Lung (tissue), 12 donors: ENCODE results near the gene IGIP. TPM values are rescaled to one million over a fixed set of nuclear protein-coding genes. Genes with fewer than 3 reads are reported as not detected.

Source experiments
- ATAC-seq: fragments of 200-7000 bp; cut with Tn5 transposase; one replicate; pipeline ENCODE4 v1.9.1; 2020; ENCODE audit warnings: moderate number of reproducible peaks; ENCODE audit not compliant: insufficient read depth, low FRiP score
- DNase-seq, 3 donors: peaks; one replicate each; pipeline ENCODE4 v3.0.0-alpha.2; 2013 to 2017
- H3K27ac ChIP-seq, 2 donors: one replicate each; pipeline ENCODE4 v1.5.1; 2013; ENCODE audit warnings: mild to moderate bottlenecking in 2 of 2, moderate library complexity in 2 of 2, control low read depth in 1 of 2, inconsistent platforms in 1 of 2, low read depth in 1 of 2, low read length in 1 of 2
- H3K27me3 ChIP-seq, 3 donors: one replicate each; pipeline ENCODE4 v1.5.1; 2013; ENCODE audit warnings: low read length in 2 of 3; ENCODE audit not compliant: control insufficient read depth in 3 of 3, insufficient read depth in 3 of 3
- H3K36me3 ChIP-seq, 4 donors: one replicate each; pipeline ENCODE4 v1.5.1; 2013; ENCODE audit warnings: low read length in 4 of 4, mild to moderate bottlenecking in 1 of 4, moderate library complexity in 1 of 4; ENCODE audit not compliant: control insufficient read depth in 4 of 4, insufficient read depth in 4 of 4
- H3K4me1 ChIP-seq, 5 donors: one replicate each; pipeline ENCODE4 v1.5.1; 2013; ENCODE audit warnings: low read length in 5 of 5, mild to moderate bottlenecking in 2 of 5, moderate library complexity in 1 of 5; ENCODE audit not compliant: control insufficient read depth in 5 of 5, insufficient read depth in 5 of 5
- H3K4me3 ChIP-seq: one replicate; pipeline ENCODE4 v1.5.1; 2013; ENCODE audit warnings: mild to moderate bottlenecking, control low read depth, moderate library complexity
- H3K9ac ChIP-seq, 2 donors: one replicate each; pipeline ENCODE4 v1.5.1; 2013; ENCODE audit warnings: low read length in 2 of 2, control low read depth in 1 of 2; ENCODE audit not compliant: insufficient read depth in 1 of 2
- H3K9me3 ChIP-seq, 4 donors: one replicate each; pipeline ENCODE4 v1.5.1; 2013; ENCODE audit warnings: low read length in 3 of 4, mild to moderate bottlenecking in 1 of 4, moderate library complexity in 1 of 4; ENCODE audit not compliant: control insufficient read depth in 4 of 4, insufficient read depth in 3 of 4
- WGBS, 2 donors: extraction: QIAGEN DNeasy Blood & Tissue Kit; methylation state at CpG; one replicate each; pipeline ENCODE4 v1.1.7; 2013; 5-methylcytosine and 5-hydroxymethylcytosine counted together
- polyA plus RNA-seq, 2 donors: library from polyadenylated mRNA; stranded (reverse); fragments of 200-250 nt; gene quantifications; one replicate each; pipeline ENCODE4 v1.2.1, GENCODE V29; 2013
- total RNA-seq, 2 donors: library from RNA; depleted of rRNA in 1 of 2; stranded (reverse); fragments of >200 nt in 1 of 2; gene quantifications; one replicate each; pipeline ENCODE4 v1.2.1, GENCODE V29; 2014 to 2021
- TF ChIP-seq, protein P1 (sequence below): IDR thresholded peaks from 2 replicates; pipeline ENCODE4 v1.5.1; 2012; ENCODE audit warnings: mild to moderate bottlenecking; ENCODE audit errors: control extremely low read depth, extremely low read depth
- donor health status: control.
- donor health status: control.
- donor health status: Bipolar disorder and iron deficiency.
- donor health status: healthy.
- donor health status: DM: yes; HTN: yes; CAD: no.

Gene IGIP
- total and polyA plus RNA-seq, 4 donors: 2.8 to 11.1 (median 7.5) TPM

DNA sequence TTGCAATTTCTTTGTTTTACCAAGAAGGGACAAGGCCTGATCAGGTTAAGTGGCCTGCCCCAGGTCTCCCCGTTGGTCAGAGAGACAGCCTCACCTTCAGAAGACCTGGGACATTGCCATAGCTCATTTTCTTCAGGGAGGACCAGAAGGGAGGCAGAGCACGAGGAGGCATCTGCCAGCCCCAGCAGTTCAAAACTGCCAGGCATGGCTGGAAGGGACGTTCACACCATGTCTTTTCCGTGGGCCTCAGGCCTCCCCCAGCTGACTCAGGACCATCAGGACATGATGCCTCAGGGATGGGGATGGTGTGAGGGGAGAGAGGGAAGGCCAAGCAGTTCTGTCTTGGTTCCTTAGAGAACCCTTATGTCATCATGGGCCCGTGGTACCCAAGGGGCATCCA is 16.5 kb downstream of the IGIP start:
- Histone ChIP-seq H3K27ac (no peak overlapping the region), H3K9me3 (no peaks in the 10 kb centered on the region), H3K27me3 (peaks cover 0 to 20% (median 16%) of the 10 kb centered on the region in 3 donors), H3K9ac (no peak overlapping the region), H3K36me3 (no peaks in the 10 kb centered on the region), H3K4me1 (peaks cover 0 to 23% (median 5%) of the 10 kb centered on the region in 5 donors), H3K4me3 (no peak overlapping the region)
- TF ChIP-seq, protein P1, sequence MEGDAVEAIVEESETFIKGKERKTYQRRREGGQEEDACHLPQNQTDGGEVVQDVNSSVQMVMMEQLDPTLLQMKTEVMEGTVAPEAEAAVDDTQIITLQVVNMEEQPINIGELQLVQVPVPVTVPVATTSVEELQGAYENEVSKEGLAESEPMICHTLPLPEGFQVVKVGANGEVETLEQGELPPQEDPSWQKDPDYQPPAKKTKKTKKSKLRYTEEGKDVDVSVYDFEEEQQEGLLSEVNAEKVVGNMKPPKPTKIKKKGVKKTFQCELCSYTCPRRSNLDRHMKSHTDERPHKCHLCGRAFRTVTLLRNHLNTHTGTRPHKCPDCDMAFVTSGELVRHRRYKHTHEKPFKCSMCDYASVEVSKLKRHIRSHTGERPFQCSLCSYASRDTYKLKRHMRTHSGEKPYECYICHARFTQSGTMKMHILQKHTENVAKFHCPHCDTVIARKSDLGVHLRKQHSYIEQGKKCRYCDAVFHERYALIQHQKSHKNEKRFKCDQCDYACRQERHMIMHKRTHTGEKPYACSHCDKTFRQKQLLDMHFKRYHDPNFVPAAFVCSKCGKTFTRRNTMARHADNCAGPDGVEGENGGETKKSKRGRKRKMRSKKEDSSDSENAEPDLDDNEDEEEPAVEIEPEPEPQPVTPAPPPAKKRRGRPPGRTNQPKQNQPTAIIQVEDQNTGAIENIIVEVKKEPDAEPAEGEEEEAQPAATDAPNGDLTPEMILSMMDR: no peak
- no peak for DNase-seq
- 89 to 93% methylated on average over 5 of the region's 5 CpGs for WGBS, 2 donors
- no peak for ATAC-seq

DNA sequence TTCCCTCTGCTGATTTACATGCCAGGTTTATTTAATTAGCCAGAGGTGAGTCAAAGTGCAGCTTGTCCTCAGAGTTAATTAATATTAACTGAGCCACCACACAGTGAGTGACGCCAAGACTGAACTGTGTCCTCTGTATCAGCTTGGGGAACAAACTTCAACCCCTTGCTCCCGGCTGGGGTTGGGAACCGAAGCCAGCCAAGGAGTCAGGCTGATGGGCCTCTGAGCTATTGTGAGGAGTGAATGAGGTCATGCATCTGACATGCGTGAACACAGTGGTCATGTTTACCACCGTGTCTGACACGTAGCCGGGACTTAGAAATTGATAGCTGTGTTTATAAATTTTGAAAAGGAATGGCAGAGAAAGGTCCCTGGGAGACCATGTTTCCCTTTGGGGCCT is 17.1 kb downstream of the IGIP start:
- Histone ChIP-seq H3K9ac (no peak overlapping the region), H3K4me1 (peaks cover 0 to 23% (median 5%) of the 10 kb centered on the region in 5 donors), H3K27ac (no peak overlapping the region), H3K9me3 (no peaks in the 10 kb centered on the region), H3K27me3 (peaks cover 0 to 26% (median 22%) of the 10 kb centered on the region in 3 donors), H3K4me3 (no peak overlapping the region), H3K36me3 (no peaks in the 10 kb centered on the region)
- DNase-seq (no peak), ATAC-seq (no peak)
- 92 to 95% methylated on average over 7 of the region's 7 CpGs for WGBS, 2 donors
- TF ChIP-seq, protein P1: no peak

DNA sequence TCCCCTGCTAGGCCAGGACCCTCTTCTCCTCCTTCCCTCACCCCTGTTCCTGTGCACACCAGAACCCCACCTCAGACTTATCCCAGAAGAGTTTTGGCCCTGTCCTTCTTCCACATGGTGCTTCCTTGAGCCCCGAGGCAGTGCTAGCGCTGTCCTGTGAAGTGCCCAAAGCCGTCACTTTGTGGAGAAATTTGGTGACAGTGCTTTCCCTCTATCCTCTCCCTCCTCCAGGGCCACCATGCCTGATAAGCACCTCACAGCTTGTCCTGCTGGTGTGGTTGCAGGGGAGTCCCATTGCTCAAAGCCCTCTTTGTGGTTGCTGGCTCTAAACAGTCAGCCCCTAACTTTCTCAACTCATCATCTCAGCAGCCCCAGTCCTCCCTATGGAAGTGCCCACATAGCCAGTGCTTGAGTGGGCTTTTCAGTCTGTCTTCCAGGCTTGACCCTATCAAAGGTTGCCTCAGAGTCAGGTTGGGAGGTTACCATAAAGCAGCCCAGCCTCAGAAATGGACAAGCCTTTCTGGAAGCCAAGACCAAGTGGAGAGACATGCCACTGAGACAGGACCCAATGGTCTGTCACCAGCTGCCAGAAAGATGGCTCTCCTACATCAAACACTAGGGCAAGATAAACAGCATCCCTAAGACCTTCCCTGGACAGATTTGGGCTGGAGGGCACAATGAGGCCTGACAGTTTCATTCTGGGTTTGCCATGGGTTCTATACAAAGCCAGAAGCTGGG is 18.0 kb downstream of the IGIP start:
- Histone ChIP-seq H3K36me3 (no peaks in the 10 kb centered on the region), H3K4me1 (peaks cover 0 to 20% (median 5%) of the 10 kb centered on the region in 5 donors), H3K27ac (no peak overlapping the region), H3K27me3 (peaks cover 0 to 33% (median 29%) of the 10 kb centered on the region in 3 donors), H3K9ac (no peak overlapping the region), H3K9me3 (no peaks in the 10 kb centered on the region), H3K4me3 (no peak overlapping the region)
- ATAC-seq (no peak), DNase-seq (no peak)
- 98 to 100% methylated on average over 3 of the region's 3 CpGs for WGBS, 2 donors
- TF ChIP-seq, protein P1: no peak
